B cell (primary cell): ENCODE data around the gene HSD11B1. TPM values are rescaled to one million over a fixed set of nuclear protein-coding genes. Genes with fewer than 3 reads are reported as not detected.

ENCODE experiments used
- ATAC-seq: fragments of 200-7000 bp; cut with Tn5 transposase; one replicate; pipeline ENCODE4 v1.10.0; 2021; ENCODE audit warnings: low read depth, mild to moderate bottlenecking, moderate number of reproducible peaks, moderate library complexity
- CTCF ChIA-PET: fragments of 350-600 bp; sonication (Branson Sonifier 250); formaldehyde crosslinking; loops from one replicate; lab custom pipeline; 2021; ENCODE audit warnings: antibody characterized with exemption, inconsistent platforms; lab: Charles Lee
- POLR2A ChIA-PET: fragments of 350-600 bp; sonication (Branson Sonifier 250); formaldehyde crosslinking; loops from one replicate; lab custom pipeline; 2021; ENCODE audit warnings: antibody characterized with exemption; lab: Charles Lee
- DNase-seq: peaks from one replicate; pipeline ENCODE4 v3.0.0; 2013
- H2AFZ ChIP-seq: 2 replicates; pipeline ENCODE4 v1.6.1; 2012; ENCODE audit warnings: mild to moderate bottlenecking, low read depth, low read length; ENCODE audit not compliant: insufficient read depth, poor library complexity, severe bottlenecking
- H3K27ac ChIP-seq, 2 donors: 1 replicate in 1 of 2; 2 replicates in 1 of 2; pipeline ENCODE4 v1.5.1; 2012 to 2013; ENCODE audit warnings: low read length in 2 of 2, mild to moderate bottlenecking in 2 of 2, moderate library complexity in 1 of 2
- H3K27me3 ChIP-seq, 4 experiments: fragments of 200-600 bp in 1 of 4; sonication (generic) in 1 of 4; replicated peaks in 1 of 4; 1 replicate in 2 of 4; 2 replicates in 2 of 4; pipeline versions ENCODE4 v1.6.1 to v1.7.0; 2013 to 2016; ENCODE audit warnings: low read length in 3 of 4, mild to moderate bottlenecking in 2 of 4, mixed read lengths in 1 of 4, moderate library complexity in 1 of 4; ENCODE audit not compliant: insufficient read depth in 4 of 4, control insufficient read depth in 3 of 4; ENCODE audit errors: control extremely low read depth in 1 of 4
- H3K36me3 ChIP-seq, 2 experiments: replicated peaks in 1 of 2; 1 replicate in 1 of 2; 2 replicates in 1 of 2; pipeline versions ENCODE4 v1.6.1 to v1.7.1; 2013; ENCODE audit warnings: low read length in 1 of 2; ENCODE audit not compliant: insufficient read depth in 2 of 2, control insufficient read depth in 1 of 2; ENCODE audit errors: control extremely low read depth in 1 of 2, extremely low read depth in 1 of 2
- H3K4me1 ChIP-seq, 2 donors: fragments of 200-600 bp in 1 of 2; sonication (generic) in 1 of 2; 1 replicate in 1 of 2; 2 replicates in 1 of 2; pipeline versions ENCODE4 v1.5.1 to v1.6.1; 2013 to 2017; ENCODE audit warnings: low read length in 2 of 2; ENCODE audit not compliant: control insufficient read depth in 2 of 2, insufficient read depth in 2 of 2
- H3K4me2 ChIP-seq: replicated peaks from 2 replicates; pipeline ENCODE3; 2012; ENCODE audit warnings: mild to moderate bottlenecking, low read depth, low read length; ENCODE audit not compliant: poor library complexity, severe bottlenecking
- H3K4me3 ChIP-seq, 5 experiments: fragments of 200-600 bp in 1 of 5; sonication (generic) in 1 of 5; 1 replicate in 3 of 5; 2 replicates in 2 of 5; pipeline versions ENCODE4 v1.5.1 to v1.7.0; 2011 to 2016; ENCODE audit warnings: low read length in 4 of 5, mild to moderate bottlenecking in 4 of 5, low read depth in 2 of 5, control low read depth in 1 of 5, moderate library complexity in 1 of 5; ENCODE audit not compliant: insufficient read depth in 1 of 5; ENCODE audit errors: control extremely low read depth in 1 of 5, extremely low read depth in 1 of 5
- H3K79me2 ChIP-seq: fragments of 200-600 bp; sonication (generic); one replicate; pipeline ENCODE4 v1.6.0; 2016; ENCODE audit warnings: low read length; ENCODE audit not compliant: control insufficient read depth, insufficient read depth
- H3K9ac ChIP-seq: fragments of 200-600 bp; sonication (generic); 2 replicates; pipeline ENCODE4 v1.6.1; 2017; ENCODE audit warnings: mild to moderate bottlenecking, low read length, moderate library complexity
- H3K9me3 ChIP-seq, 3 donors: one replicate each; pipeline versions ENCODE4 v1.6.1 to v1.7.1; 2013; ENCODE audit warnings: low read length in 2 of 3; ENCODE audit not compliant: control insufficient read depth in 2 of 3, insufficient read depth in 1 of 3; ENCODE audit errors: control extremely low read depth in 1 of 3
- H4K20me1 ChIP-seq: 2 replicates; pipeline ENCODE4 v1.6.0; 2012; ENCODE audit warnings: mild to moderate bottlenecking, low read length; ENCODE audit not compliant: insufficient read depth, control insufficient read depth, poor library complexity, severe bottlenecking
- H3K27ac Mint-ChIP-seq: one replicate; pipeline ENCODE4 v1.8.0; 2021; ENCODE audit warnings: mixed read lengths
- H3K27me3 Mint-ChIP-seq: one replicate; pipeline ENCODE4 v1.8.0; 2021; ENCODE audit warnings: mixed read lengths
- H3K4me1 Mint-ChIP-seq: one replicate; pipeline ENCODE4 v1.8.0; 2021; ENCODE audit warnings: mixed read lengths
- H3K4me3 Mint-ChIP-seq: one replicate; pipeline ENCODE4 v1.8.0; 2021; ENCODE audit warnings: mixed read lengths
- H3K9me3 Mint-ChIP-seq: one replicate; pipeline ENCODE4 v1.8.0; 2022; ENCODE audit warnings: mixed read lengths; ENCODE audit not compliant: insufficient read depth
- EZH2 ChIP-seq: IDR thresholded peaks from 2 replicates; pipeline ENCODE4 v1.6.1; 2012; ENCODE audit warnings: borderline replicate concordance, low read depth, mild to moderate bottlenecking, moderate library complexity, low read length; ENCODE audit not compliant: insufficient read depth, poor library complexity, severe bottlenecking
- WGBS: methylation state at CpG from one replicate; pipeline ENCODE4 v1.1.5; 2013; ENCODE audit warnings: missing lambda C conversion rate; ENCODE audit not compliant: insufficient coverage; 5-methylcytosine and 5-hydroxymethylcytosine counted together
- intact Hi-C: fragments of 100-400 bp; cut with micrococcal nuclease; formaldehyde crosslinking; loops from one replicate; pipeline ENCODE4 v1.10.0; 2022
- polyA plus RNA-seq: library from polyadenylated mRNA; depleted of rRNA; stranded (reverse); fragments of >200 nt; gene quantifications from 2 replicates; pipeline ENCODE4 v1.2.3, GENCODE V29; 2012
- total RNA-seq, 2 donors: library from RNA; stranded (reverse); fragments of 120-200 nt in 1 of 2; gene quantifications; 1 replicate in 1 of 2; 2 replicates in 1 of 2; pipeline versions ENCODE4 v1.2.3 to v1.2.4, GENCODE V29; 2013 to 2022
- TF ChIP-seq, protein P1 (sequence below): fragments of 200-600 bp; IDR thresholded peaks from one replicate; pipeline ENCODE4 v1.8.0; 2022; ENCODE audit warnings: antibody characterized with exemption, mild to moderate bottlenecking

HSD11B1 gene
- total and polyA plus RNA-seq, 2 donors (not counting 1 experiment from before 2014, with no cell fraction given), result not detected

DNA sequence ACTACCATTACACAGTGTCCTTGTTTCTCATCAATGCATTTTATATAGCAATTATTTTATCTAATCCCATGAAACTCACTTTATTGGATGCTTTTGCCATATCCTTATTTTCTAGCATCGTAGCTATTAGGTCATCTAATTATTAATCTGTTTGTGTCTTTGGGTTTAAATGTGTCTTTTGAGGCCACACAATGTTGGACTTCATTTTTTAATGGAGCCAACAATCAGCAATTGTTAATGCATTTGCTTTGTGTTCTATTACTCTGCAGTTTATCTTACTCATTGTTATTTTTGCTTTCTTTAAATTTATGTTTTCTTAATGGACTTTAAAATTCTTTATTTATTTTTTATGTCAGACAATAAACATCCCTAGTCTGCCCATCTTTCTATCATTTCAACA, 1.8 kb upstream of the HSD11B1 start:
- no peaks in the 10 kb centered on the region for H3K36me3 ChIP-seq
- no peak overlapping the region for H3K27ac Mint-ChIP-seq
- POLR2A ChIA-PET, result no interaction called here
- no peak overlapping the region for H3K4me2 ChIP-seq
- CTCF ChIA-PET, result interaction anchor here (2.2 kb wide), 1 partner anchor 10 kb away, joined by 12 read pairs; no protein-coding TSS in a partner anchor
- peaks cover 16% of the 10 kb centered on the region for H3K27me3 Mint-ChIP-seq
- H3K4me1 Mint-ChIP-seq, result peaks cover 10% of the 10 kb centered on the region
- DNase-seq, result no peak
- no peak overlapping the region for H2AFZ ChIP-seq
- no peak overlapping the region for H3K9ac ChIP-seq
- no peak for ATAC-seq
- no peak overlapping the region for H3K4me3 Mint-ChIP-seq
- no peaks in the 10 kb centered on the region for H4K20me1 ChIP-seq
- H3K9me3 ChIP-seq, result no peaks in the 10 kb centered on the region
- no peaks in the 10 kb centered on the region for H3K79me2 ChIP-seq
- TF ChIP-seq EZH2, result no peak
- TF ChIP-seq, protein P1, sequence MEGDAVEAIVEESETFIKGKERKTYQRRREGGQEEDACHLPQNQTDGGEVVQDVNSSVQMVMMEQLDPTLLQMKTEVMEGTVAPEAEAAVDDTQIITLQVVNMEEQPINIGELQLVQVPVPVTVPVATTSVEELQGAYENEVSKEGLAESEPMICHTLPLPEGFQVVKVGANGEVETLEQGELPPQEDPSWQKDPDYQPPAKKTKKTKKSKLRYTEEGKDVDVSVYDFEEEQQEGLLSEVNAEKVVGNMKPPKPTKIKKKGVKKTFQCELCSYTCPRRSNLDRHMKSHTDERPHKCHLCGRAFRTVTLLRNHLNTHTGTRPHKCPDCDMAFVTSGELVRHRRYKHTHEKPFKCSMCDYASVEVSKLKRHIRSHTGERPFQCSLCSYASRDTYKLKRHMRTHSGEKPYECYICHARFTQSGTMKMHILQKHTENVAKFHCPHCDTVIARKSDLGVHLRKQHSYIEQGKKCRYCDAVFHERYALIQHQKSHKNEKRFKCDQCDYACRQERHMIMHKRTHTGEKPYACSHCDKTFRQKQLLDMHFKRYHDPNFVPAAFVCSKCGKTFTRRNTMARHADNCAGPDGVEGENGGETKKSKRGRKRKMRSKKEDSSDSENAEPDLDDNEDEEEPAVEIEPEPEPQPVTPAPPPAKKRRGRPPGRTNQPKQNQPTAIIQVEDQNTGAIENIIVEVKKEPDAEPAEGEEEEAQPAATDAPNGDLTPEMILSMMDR, result no peak
- WGBS, result no CpG with 5 or more reads among the region's 1 CpG
- peaks cover 0 to 2% (median 0%) of the 10 kb centered on the region in 4 experiments for H3K27me3 ChIP-seq
- H3K27ac ChIP-seq, result no peak overlapping the region
- no peaks in the 10 kb centered on the region for H3K9me3 Mint-ChIP-seq
- intact Hi-C loops, result no loop called here
- peaks cover 6 to 10% of the 10 kb centered on the region in 2 donors for H3K4me1 ChIP-seq
- no peak overlapping the region for H3K4me3 ChIP-seq

DNA sequence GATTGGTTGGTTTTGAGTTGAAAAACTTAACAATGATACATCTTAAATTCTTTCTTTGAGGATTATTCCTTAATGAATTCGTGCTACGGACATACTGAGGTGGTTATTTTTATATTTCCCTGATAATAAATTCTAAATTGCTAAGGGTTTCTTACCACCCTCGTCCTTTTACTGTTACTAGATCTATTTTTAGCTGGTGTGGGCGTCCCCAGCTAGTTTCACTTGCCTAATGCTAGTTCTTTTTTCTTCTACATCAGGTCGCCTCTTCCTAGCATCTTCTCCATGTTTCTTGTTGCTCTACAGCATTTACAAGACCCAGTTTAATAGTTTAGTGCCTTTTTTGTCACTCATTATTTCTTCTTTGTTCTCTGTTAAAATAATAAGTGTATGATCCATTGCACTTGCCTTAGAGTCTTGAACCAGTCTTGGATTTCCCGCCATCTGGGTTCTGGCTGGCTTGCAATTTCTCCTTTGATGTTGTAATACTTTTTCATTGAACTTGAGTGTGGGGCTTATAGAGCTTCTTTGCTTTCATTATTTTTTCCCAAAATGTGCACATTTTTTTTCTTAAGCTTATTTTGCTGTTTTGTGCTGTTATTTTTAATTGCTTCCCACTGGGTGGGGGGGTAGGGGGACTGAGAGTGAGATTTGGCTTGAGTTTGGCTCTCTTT, 677 bp upstream of the HSD11B1 start:
- ATAC-seq, result no peak
- H3K9ac ChIP-seq, result peak overlapping the region; percentile 6
- no peak overlapping the region for H3K27ac ChIP-seq
- no peaks in the 10 kb centered on the region for H3K36me3 ChIP-seq
- no peaks in the 10 kb centered on the region for H3K79me2 ChIP-seq
- Mint-ChIP-seq H3K27me3 (peaks cover 10% of the 10 kb centered on the region), H3K9me3 (no peaks in the 10 kb centered on the region), H3K27ac (no peak overlapping the region), H3K4me1 (peaks cover 10% of the 10 kb centered on the region), H3K4me3 (no peak overlapping the region)
- no peaks in the 10 kb centered on the region for H3K9me3 ChIP-seq
- TF ChIP-seq, protein P1, result no peak
- TF ChIP-seq EZH2, result no peak
- WGBS, result no CpG with 5 or more reads among the region's 6 CpGs
- peaks cover 0 to 2% (median 0%) of the 10 kb centered on the region in 4 experiments for H3K27me3 ChIP-seq
- CTCF ChIA-PET, result interaction anchor here (0.5 to 2.2 kb wide), 2 partner anchors 11 to 120 kb away, joined by 3 to 12 read pairs; no protein-coding TSS in a partner anchor
- H2AFZ ChIP-seq, result no peak overlapping the region
- H3K4me3 ChIP-seq, result no peak overlapping the region
- POLR2A ChIA-PET, result no interaction called here
- peak overlapping the region; percentile 2 for H3K4me2 ChIP-seq
- H3K4me1 ChIP-seq, result peaks cover 6 to 10% of the 10 kb centered on the region in 2 donors
- H4K20me1 ChIP-seq, result no peaks in the 10 kb centered on the region
- intact Hi-C loops, result no loop called here
- no peak for DNase-seq
